Activated naive CD4-positive, alpha-beta T cell treated with anti-CD3 and anti-CD28 coated beads, Interleukin-2, amount 50 U/mL, for 16 hours (primary cell): ENCODE data around the gene CLEC11A.
A peak's percentile ranks its signal among the peaks of the same experiment; 100 is the strongest.

Experiments
- DNase-seq: peaks from one replicate; pipeline ENCODE4 v3.0.0-alpha.2; 2020

CLEC11A gene

DNA sequence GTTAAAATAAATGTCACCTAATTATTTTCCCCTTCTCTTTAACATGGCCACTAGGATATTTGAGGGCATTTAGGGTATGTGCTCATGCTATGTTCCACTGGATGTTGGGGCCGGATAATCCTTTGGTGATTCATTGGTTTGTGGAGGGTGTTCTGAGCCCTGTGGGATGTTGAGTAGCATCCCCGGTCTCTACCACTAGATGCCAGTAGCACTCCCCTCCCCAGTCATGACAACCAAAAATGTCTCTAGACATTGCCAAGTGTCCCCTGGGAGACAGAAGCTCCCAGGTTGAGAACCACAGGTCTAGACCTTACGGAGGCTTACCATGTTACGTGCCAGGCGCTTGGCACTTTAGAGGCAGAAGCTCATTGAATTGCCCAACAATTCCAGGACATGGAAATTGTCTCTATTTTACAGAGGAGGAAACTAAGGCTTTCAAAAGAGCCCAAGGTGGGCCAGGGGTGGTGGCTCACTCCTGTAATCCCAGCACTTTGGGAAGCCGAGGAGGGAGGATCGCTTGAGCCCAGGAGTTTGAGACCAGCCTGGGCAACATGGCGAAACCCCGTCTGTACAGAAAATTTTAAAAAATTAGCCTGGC is 17.6 kb upstream of the CLEC11A start:
- peak; percentile 31 for DNase-seq

DNA sequence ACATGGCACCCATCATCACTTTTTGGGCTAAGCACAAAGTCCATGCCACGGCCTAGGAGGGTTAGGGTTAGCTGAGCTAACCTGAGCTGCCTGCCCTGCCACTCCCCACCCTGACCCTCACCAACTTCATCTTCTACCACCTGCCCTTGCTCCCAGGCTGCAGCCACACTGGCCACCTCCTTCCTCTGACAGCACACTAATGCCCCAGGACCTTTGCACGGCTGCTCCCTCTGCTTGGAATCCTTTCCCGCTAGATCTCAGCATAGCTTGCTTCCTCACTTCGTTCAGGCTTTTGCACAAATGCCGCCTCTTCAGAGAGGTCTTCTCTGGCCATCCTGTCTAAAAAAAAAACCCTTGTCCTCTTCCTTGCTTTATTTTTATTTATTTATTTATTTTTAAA is 16.8 kb upstream of the CLEC11A start:
- no peak for DNase-seq

DNA sequence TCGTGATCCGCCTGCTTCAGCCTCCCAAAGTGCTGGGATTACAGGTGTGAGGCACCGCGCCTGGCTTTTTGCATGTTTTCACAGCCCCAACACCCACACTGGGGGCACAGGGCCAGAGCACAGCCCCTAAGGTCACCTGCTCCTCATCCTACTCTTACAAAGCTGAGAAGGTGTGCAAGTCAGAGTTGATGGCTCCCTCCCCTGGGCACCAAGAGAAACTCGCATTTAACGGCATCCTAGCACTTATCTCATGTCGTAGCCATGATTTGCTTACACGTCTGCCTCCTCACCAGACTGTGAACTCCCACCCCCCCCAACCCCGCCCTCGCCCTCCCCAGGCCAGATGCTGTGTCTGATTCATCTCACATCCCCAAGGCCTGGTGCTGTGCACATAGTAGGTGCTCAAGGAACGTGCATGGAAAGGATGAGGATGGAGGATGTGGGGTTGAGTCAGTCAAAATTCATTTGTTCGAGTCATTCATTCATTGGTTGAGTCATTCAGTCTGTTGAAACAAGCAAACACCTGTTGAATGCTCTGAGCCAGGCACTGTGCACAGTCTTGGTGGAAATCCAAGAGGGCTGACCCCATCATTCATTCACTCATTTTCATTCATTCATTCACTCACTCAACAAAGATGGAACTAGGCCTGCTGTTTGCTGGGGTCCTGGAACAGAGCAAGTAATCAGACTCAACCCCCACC is 14.8 kb upstream of the CLEC11A start:
- DNase-seq = no peak

DNA sequence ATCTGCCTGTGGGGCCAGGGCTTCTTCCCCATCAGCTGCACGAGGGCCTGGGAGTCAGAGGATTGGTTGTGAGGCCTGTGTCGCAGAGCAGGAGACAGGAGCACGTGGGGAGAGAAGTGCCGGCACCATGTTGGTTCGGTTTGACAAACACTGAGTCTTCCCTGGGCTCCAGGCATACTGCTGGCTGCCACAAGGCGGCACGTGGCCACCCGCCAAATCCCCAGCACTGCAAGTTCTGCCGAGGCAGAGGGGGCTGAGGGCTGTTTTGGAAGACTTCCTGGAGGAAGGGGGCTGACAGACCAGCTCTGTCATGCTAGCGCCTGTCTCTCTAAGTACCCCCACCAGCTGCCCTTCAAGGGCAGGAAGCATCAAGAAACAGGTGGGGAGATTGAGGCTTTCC is 13.1 kb upstream of the CLEC11A start:
- DNase-seq = no peak

DNA sequence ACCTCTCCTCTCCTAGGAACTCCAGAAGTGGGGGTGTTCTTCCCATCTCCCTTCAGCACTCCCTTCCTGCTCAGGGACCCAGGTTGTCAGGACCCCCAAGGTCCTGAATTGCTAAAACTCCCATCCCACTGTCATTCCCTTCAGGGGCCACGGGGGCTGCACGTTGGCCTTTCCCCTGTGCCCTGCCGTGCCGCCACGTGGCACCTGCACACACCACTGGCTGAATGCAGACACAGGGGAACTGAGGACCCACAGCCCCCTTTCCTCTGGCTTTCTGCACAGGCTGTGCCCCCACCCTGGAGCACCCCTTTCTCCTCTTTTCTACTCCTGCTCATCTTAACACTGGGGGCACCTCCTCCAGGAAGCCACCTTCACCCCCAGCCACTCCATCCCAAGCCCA is 12.6 kb upstream of the CLEC11A start:
- no peak for DNase-seq

DNA sequence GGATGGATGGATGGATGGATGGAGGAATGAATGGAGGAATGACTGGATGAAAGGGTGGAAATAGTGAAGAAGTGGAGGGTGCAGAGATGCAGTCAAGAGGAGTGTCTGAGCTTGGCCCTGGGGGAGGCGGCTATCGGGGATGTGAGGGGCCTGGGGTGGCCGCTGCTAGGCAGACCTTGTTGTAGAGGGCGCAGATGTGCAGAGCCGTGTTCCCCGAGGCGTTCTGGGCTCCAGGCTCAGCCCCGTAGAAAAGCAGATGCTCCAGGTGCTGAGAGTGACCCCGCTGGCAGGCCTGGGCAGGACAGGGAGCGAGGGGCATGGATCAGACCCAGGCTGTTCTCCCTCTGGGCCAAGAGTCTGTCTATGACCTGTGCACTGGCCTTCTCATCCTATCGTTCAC is 12.0 kb upstream of the CLEC11A start:
- no peak for DNase-seq

DNA sequence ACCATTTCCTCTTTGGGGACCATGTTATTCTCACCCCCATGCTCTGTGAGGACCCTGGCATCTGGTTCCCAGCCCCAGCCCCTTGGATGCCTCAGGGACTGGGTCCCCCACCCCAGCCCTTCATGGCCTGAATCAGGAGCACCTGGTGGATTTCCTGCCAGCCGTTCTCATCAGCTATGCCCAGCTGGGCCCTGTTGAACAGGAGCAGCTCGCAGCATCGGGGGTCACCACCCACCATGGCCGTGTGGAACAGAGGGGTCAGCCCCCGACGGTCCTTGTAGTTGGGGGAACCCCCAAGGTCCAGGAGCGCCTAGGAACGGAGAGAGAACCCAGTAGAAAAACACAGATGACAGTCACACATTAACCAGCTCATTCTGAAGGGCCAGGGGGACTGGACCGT is 11.4 kb upstream of the CLEC11A start:
- DNase-seq = no peak

DNA sequence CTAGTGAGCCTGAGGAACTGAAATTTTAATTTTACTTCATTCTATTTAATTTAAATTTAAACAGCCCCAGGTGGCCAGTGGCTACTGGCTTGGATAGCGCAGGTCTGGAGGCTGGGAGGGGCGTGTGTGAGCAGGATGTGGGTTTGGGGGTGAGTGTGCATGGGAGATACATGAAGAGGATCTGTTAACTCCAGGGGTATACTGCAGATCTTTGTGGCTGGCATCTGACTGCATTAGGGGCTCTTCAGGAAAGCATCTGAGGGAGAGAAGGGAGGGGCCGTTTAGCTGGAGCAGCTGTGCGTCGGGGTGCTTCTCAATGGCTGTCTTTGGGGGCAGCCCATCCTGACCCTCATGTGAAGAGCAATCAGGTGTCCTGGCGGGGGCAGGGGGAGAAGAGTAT is 10.3 kb upstream of the CLEC11A start:
- DNase-seq = no peak

DNA sequence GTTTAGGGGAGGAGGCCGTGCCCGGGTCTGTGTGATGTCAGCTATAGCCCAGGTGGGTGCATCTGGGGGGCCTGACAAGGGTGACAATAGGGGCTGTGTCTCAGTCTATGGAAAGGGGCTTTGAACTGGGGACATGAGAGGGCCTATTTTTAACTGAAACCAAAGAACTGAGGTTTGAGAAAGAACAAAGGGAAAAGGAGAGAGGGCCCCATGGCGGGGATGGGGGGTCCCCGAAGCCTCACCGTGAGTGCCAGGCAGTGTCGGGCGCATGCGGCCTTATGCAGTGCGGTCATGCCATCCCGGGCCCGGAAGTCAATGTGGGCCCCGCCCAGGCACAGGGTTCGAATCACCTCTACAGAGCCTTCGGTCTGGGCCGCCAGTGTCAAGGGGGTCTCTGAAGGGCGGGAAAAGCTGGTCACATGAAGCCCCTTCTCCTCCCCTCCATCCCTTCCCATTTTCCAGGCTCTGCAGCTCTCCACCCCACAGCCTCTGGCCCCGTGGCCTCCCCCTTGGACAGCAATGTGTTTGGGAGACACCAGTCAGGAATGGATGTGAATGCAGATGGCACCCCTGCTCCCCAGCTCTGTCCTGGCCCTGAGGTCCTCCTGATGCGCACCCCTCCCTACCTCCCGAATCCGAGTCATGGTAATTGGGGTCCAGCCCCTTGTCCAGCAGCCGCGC is 9.5 kb upstream of the CLEC11A start:
- DNase-seq = no peak

DNA sequence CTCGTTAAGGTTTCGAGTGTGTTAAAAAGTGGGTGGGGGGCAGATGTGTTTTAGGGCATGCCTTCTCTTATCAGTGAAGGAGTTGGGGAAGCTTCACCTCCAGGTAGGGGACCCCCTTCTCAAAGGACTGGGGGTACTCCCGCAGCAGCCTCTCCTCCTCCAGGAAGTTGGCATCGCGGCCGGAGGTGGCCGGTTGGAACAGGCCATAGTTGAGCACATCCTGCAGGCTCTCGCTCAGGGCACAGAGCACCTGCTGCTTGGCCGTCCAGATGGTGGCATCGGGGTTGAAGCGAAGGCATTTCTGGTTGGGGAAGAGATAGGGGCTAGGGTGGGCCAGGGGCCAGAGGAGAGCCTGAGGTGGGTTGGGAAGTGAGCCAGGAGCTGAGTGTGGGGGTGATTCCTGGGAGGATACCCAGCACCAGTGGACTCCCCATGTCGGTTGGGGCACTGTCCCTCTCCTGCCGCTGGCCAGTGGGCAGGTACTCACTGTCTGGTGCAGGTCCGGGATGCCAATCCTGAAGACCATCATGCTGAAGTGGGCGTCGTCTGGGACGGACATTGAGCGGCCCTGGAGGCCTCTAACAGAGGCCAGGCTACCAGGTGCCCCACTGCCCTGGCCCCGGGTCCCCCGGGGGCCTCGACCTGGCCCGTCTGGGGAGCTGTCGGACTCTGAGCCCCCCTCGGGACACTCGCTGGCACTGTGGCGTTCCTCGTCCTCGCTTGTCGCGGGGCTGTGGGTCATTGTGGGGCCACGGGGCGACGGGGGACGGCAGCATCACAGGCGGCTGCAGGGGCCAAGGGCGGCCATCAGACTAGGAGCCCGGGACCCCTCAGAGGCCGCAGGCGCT is 6.8 kb upstream of the CLEC11A start:
- DNase-seq = no peak

DNA sequence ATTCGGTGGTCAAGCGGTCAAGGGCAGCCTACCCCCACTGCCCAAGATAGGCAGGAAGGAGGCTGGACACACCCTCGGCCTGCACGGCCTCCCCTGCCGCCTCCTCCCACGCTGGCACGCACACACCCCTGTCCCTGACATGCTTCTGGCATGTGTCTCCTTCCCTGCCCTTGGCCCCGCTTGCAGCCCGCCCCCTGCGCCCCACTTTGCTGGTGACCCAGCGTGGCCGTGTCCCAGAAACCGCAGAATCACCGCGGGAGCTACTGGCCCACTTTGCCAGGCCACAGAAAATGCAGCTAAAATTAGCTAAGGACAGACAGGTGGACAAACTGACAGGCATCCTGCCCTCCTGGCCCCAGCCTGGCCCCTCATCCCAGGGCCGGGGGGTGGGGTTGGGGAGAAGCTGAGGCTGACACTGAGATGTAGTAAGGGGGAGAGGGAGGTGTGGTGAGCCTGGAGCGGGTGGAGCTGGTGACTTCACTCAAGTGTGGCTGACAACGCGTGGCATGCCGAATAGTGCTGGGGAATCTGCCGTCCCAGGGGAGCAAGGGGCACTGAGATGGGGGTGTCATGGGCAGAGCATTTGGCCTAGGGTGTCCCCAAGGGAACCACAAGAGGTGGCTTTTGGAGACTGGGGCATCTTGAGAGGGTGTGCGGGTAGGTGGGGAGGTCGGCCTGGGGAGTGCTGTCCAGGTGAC is 6.0 kb upstream of the CLEC11A start:
- DNase-seq = no peak

DNA sequence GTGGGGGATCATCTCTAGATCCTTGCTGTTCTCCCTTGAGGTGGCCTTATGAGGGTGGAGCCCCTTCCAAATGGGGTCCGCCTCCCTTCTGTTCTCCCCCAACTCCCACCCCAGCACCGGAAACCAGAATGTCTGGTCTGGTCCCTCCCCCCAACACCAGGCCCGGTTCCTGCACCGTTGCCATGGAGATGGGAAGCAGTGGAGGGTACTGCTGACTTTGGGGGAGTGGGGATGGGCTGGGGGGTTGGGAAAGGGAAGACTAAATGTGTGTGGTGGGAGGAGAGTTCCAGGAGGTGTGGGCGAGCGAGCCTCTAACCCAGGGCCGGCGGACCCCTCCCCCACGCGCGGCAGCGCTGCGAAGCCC is 5.3 kb upstream of the CLEC11A start:
- no peak for DNase-seq

DNA sequence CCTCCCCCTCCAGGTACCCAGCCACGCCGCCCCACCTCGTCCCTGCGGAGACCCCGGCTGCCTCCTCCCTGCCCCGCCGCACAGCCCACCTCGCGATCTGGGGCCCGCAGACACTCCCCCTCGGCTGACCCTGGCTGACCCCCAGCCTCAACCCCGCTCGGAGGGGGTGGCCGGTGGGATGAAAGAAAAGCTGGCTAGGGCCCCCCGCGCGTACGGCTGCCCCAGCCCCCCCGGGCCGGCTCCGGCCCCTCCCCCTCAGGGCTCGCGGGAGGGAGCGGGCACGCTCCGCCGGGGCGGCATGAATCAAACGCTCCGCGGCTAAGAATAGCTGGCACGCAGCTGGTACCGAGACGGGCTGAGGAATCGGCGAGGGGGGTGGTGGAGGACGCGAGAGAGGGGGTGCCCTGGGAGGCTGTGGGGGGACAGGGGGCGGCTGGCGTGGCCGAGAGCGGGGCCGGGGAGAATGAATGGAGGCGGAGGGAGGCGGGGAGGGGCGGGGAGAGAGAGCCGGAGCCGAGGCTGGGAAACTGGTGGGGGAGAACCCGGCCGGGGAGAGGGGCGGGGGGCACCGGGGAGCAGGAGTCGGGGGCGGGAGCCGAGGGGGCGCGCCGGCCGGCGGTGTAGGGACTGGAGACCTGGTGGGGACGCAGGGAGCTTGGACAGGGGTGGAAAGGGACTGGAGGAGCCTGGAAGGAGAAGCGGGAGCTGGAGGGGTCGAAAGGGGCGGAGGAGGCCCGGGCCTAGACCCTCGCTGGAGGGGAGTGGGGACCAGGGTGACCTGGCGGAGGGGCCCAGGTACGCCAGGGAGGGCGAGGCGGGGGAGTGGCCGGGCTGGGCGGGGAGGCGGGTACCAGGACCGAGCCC is 4.7 kb upstream of the CLEC11A start:
- peak; percentile 29 for DNase-seq

DNA sequence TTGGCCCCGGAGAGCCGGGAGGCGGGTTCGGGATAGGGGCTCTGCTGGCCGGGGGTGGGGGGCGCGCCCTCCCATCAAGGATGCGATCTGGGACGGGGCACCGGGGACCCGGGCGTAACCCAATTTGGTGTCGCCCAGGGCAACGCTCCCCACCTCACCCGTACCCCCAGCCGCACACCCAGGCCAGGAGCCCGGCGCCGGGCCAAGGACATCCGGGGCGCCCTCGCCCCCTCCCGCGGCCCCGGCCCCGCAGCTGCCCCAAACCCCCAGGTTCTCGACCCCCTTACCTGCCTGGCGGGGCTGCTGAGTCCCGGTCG is 4.1 kb upstream of the CLEC11A start:
- DNase-seq = no peak

DNA sequence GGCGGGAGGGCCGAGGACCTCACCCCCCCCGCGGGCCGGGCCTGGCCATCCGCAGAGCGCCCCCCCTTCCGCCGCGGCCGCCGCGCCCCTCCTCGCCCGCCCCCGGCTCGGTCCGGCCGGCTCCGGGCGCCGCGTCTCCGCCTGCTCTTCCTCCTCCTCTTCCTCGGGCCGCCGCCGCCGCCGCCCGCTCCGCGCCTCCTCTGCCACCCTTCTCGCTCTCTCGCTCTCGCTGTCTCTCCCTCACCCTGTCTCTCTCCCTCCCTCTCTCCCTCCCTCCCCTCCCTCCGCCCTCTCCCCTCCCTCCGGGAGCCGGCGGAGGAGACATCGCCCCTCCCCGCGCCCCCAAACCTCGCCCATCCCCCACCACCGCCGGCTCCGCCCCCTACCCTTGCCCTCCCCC is 3.6 kb upstream of the CLEC11A start, which contains the start of gene SHANK1:
Gene SHANK1 (minus strand): TSS at position 237 of the 400 bp plus-strand sequence. CDS start 2,883 bp downstream, outside the sequence.
- no peak for DNase-seq

DNA sequence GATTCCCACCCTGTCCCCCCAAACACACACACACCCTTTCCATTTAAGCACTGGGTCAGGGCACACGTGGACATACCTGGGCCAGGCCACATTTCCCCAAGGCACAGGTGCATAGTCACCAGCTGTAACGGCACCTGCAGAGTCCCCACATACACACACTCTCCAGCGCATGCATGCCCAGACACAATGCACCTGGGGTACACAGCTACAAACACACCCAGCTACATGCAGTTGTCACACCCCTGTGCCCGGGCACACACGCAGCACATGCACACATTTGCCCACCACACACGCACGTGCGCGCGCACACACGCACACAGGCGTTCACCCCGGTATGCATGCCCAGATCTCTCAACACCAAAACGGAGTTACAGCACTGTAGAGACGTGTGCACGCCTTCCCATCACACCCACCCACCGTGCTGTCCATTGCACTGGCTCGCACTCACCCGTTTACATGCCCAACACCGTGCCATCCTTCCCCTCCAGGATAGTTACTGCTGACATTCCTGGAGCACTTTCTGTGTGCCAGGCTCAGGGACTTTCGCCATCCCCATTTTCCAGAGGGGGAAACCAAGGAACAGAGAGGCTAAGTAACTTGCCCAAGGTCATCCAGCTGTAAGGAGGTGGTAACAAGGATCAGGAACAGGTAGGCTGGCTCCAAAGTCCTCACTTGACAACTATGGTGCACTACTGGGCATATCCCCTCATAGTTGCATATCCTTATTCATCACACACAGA is 2.8 kb upstream of the CLEC11A start:
- no peak for DNase-seq

DNA sequence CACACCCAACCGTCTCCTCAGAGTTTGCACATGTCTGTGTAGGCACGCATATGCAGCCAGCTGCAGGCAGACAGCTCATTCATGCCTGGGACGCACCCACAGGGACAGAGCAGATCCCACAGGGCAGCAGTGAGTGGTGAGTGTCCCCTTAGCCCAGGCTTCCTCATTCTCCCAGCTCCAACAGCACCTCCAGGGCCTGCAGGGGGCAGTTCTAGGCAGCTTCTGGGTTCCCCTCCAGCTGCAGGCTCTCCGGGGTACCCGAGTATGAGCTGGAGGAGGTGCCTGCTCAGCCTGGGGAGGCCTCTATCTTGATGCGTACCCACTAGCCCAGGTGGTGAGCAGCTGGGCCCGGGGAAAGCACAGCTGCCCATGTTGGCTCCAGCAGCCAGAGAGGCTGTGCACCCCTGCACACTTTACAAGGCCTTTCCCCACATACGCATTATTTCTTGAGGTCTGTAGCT is 2.2 kb upstream of the CLEC11A start:
- no peak for DNase-seq

DNA sequence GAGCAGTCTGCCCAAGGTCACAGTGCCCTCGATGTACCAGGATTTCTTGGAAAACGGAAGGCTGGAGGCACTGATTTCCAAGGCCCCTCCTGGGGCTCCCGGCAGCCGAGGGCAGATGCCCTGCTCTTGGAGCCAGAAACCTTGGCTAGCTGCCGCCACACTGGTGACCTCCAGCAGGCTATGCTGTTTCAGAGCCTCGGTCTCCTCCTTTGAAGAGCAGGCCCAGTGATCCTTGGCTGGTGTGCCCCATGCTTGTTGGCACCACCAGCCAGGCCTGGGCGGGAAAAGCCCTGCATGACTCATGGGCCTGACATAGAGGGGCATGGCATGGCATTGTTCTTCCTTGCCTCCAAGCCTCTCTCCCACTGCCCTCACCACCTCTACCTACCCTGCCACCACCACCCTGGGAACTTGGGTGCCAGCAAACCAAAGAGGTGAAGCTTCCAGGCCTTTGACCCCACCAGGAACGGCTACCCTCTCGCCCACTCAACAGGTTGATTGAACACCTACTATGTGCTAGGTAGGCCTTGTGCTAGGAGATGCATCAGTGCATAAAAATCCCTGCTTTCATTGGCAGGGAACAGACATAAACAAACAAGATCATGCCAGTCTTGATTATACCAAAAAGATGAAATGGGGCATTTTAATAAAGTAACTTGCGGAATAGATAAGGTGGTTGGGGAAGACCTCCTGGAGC is 1.6 kb upstream of the CLEC11A start:
- DNase-seq = no peak

DNA sequence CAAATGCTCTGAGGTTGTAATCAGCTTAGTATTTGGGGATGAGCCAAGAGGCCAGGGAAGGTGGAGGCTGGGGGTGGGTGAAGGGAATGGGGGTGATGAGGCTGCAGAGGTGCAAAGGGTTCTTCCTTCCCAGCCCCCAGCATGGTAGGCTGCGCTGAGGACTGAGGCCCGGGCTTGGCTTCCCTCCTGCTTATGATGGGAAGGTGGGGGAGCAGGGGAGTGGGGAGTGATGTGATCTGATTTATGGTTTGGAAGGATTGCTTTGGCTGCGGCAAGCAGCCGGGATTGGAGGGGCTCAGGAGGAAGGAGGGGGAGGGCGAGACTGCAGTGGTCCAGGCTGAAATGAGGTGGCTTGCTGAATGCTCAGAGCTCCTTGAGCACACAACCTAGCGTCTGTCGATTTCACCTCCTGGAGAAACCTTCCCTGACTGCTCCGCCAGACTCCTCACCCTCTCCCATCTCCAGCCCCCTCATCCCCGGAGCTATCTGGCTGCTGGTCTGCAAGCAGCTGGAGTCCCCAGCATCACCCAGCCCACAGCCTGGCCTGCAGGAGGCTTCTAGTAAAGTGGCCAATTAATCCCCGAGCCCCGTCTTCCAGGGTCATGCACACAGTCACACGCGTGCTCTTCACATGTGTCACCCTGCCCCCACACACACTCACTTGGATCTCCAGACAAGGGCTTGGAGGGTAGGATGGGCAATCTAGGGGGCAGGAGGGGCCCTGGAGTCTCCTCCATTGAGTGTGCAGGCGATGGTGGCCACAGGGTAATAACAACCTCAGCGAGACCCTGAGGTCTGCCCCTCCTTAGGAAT is 757 bp upstream of the CLEC11A start:
- no peak for DNase-seq
